GM10248 (cell line): Measurements from ENCODE around the gene SRCIN1.

Source experiments
- CTCF ChIA-PET: fragments of 300-600 bp; sonication (Branson Sonifier 250); formaldehyde crosslinking; extraction: SDS; loops from one replicate; lab custom pipeline; 2021; ENCODE audit warnings: antibody characterized with exemption; lab: Yijun Ruan, JAX
- POLR2A ChIA-PET: fragments of 350-650 bp; sonication (Branson Sonifier 250); formaldehyde crosslinking; extraction: SDS; loops from one replicate; lab custom pipeline; 2020; ENCODE audit warnings: antibody characterized with exemption; lab: Yijun Ruan, JAX
- DNase-seq: peaks from one replicate; pipeline ENCODE4 v3.0.0; 2012; ENCODE audit errors: extremely low spot score
- CTCF ChIP-seq: IDR thresholded peaks from 2 replicates; pipeline ENCODE4 v1.5.1; 2012; ENCODE audit warnings: mild to moderate bottlenecking, low read depth; ENCODE audit errors: extremely low read depth, missing control alignments, control extremely low read depth

SRCIN1 gene

GRCh38 chr17:38603786-38604478 is 1.8 kb downstream of the SRCIN1 start:
- TF ChIP-seq CTCF = no peak
- POLR2A ChIA-PET = no interaction called here
- CTCF ChIA-PET = interaction anchor here (0.9 to 4.7 kb wide), 10 partner anchors 13 to 111 kb away, joined by 3 to 19 read pairs (median 4); no protein-coding TSS in a partner anchor
- no peak for DNase-seq

GRCh38 chr17:38602956-38603785 is 2.6 kb downstream of the SRCIN1 start:
- DNase-seq = no peak
- no peak for TF ChIP-seq CTCF
- ChIA-PET POLR2A (interaction anchor here (0.6 to 0.7 kb wide), 2 partner anchors 101 to 1726 kb away, joined by 3 to 5 read pairs; no protein-coding TSS in a partner anchor), CTCF (interaction anchor here (1.0 to 4.7 kb wide), 6 partner anchors 14 to 63 kb away, joined by 3 to 19 read pairs (median 9); no protein-coding TSS in a partner anchor)

- CTCF ChIA-PET = interaction anchor here (1.0 to 4.7 kb wide), 5 partner anchors 15 to 64 kb away, joined by 4 to 19 read pairs (median 11); no protein-coding TSS in a partner anchor
- POLR2A ChIA-PET = interaction anchor here (0.6 to 0.7 kb wide), 2 partner anchors 102 to 1727 kb away, joined by 3 to 5 read pairs; no protein-coding TSS in a partner anchor
These were observed 3.3 kb downstream of the SRCIN1 start for GRCh38 chr17:38602453-38602852.

DNA sequence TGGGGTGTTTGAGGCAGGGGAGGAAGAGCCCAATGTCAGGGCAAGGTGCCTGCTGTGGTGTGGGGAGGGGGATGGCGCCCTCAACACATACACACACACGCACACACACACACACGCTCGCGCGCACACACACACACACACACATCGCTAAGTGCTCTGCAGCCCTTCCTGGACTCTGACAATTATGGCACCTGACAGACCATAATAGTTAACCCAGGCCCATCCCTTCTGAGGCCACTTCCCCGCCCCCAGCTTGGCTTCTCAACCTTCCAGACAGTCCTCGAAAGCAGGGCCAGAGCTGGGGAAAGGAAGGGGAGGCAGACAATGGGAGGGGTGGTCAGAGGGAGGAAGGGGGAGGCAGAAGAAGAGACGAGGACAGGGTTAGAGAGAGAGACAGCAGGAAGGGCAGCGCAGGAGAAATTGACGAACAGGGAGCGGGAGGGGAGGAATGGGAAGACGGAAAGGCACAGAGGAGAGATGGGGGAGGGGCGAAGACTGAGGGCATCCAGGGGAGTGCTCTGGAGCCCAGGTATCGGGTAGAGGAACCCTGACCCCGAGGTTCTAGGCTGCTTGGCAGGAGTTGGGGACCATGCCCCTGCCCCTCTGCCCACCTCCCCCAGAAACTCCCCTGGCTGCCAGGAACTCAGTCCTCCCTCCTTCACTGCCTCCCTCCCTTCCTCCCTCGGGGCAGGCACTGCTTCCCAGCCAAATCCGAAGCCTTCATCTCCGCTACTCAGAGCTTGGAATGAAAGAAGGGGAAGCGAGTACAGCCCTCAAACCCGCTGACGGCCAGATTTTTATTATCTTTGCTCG is 4.0 kb downstream of the SRCIN1 start:
- DNase-seq = no peak
- POLR2A ChIA-PET = no interaction called here
- CTCF ChIA-PET = interaction anchor here (1.0 to 2.7 kb wide), 3 partner anchors 17 to 61 kb away, joined by 4 to 17 read pairs (median 11); no protein-coding TSS in a partner anchor
- TF ChIP-seq CTCF = no peak

More at GRCh38 chr17:38602453-38602852, 3.3 kb downstream of the SRCIN1 start:
- no peak for DNase-seq
- TF ChIP-seq CTCF = no peak

GRCh38 chr17:38600906-38601305 is 4.8 kb downstream of the SRCIN1 start:
- no peak for DNase-seq
- CTCF ChIA-PET = interaction anchor here (1.2 to 2.6 kb wide), 2 partner anchors 43 to 62 kb away, joined by 5 to 11 read pairs; no protein-coding TSS in a partner anchor
- no peak for TF ChIP-seq CTCF
- POLR2A ChIA-PET = no interaction called here
